ENCODE measurements around the gene NTRK2.
A peak's percentile ranks its signal among the peaks of the same experiment; 100 is the strongest.

NTRK2 gene

DNA sequence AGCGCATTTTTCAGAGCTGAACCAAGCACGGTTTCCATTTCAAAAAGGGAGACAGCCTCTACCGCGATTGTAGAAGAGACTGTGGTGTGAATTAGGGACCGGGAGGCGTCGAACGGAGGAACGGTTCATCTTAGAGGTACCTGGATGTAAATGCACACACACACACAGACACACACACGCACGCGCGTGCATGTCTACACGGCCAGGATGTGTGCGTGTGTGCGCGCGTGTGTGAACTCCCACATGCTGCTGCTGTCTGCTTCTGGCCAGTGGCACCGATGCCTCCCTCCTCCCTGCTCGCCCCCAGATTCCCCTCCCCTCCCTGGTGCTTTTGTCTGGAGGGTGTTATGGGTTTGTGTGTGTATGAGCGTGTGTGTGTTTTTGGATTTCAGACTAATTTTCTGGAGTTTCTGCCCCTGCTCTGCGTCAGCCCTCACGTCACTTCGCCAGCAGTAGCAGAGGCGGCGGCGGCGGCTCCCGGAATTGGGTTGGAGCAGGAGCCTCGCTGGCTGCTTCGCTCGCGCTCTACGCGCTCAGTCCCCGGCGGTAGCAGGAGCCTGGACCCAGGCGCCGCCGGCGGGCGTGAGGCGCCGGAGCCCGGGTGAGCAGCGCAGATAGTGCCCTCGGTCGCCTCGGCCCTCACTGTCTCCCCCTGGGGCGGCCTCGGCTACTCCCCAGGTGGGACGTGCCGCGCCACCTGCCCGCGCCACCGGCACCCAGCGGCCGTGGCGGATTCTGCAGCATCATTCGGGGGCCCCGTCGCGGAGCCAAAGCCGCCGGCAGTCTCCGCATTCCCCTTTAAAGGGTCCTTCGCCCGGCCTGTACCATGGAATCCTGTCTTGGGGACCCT is at the start of gene NTRK2:
Gene NTRK2 (plus strand): TSS at position 442 of the 850 bp plus-strand sequence. CDS start 1,020 bp downstream, outside the sequence.
- ATAC-seq (ENCODE audit: low read depth) (no peak), DNase-seq (ENCODE audit: low spot score in 2 of 2) (no peak)
- H3K27me3 Mint-ChIP-seq = peaks cover 23% of the 10 kb centered on the region
- H3K36me3 Mint-ChIP-seq = no peaks in the 10 kb centered on the region
- no peak within 1 kb of the TSS for H3K27ac Mint-ChIP-seq
- H3K4me3 Mint-ChIP-seq = peak within 1 kb of the TSS; percentile 57
- peaks cover 7% of the 10 kb centered on the region for H3K4me1 Mint-ChIP-seq
- H3K9me3 Mint-ChIP-seq = peaks cover 4% of the 10 kb centered on the region

DNA sequence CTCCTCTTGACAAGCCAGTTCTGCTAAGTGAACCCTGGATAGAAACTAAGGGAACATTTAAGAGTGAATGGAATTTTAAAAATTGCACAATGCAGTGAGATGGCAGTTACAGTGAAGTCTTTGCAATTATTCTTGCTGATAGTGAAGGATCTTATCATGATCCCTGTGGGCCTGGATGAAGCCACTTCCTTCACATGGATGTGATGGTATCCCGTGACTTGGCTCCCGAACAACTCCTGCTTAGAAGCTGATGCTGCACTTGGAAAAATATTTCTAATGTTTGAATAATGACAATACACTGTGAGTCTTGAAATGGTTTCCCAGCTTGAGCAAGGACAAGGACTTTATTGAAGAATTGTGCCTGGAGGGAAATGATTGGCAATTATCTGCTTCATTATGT is 49.2 kb upstream of the NTRK2 start:
- H3K27ac Mint-ChIP-seq = no peak overlapping the region

DNA sequence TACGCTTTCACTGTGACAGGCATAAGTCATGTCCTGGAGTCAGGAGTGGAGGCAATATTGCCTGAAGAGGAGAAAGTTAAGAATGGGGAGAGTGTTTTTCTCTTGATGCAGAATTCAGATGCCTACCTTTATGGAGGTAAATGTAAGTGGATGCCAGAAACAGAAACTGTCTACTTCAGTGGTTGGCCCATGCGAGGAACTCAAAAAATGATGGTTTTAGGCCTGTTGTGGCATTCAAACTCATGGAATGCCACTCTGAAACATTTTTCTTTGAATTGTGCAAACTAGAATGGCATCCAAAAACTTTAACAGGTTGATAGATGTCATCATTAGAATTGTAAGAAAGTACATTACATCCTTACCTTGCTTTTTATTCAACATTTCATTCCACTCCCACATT is 47.7 kb upstream of the NTRK2 start:
- no peaks in the 10 kb centered on the region for H3K4me1 Mint-ChIP-seq
- H3K4me3 Mint-ChIP-seq = no peak overlapping the region
- ATAC-seq (ENCODE audit: low read depth) = no peak
- DNase-seq (ENCODE audit: low spot score in 2 of 2) = no peak
- no peak overlapping the region for H3K27ac Mint-ChIP-seq
- no peaks in the 10 kb centered on the region for H3K36me3 Mint-ChIP-seq
- H3K9me3 Mint-ChIP-seq = no peaks in the 10 kb centered on the region
- peaks cover 2% of the 10 kb centered on the region for H3K27me3 Mint-ChIP-seq

More for the DNA sequence above, 49.2 kb upstream of the NTRK2 start:
- DNase-seq (ENCODE audit: low spot score in 2 of 2) (no peak), ATAC-seq (ENCODE audit: low read depth) (no peak)
- H3K9me3 Mint-ChIP-seq = no peaks in the 10 kb centered on the region
- H3K27me3 Mint-ChIP-seq = peaks cover 2% of the 10 kb centered on the region
- no peak overlapping the region for H3K4me3 Mint-ChIP-seq
- H3K36me3 Mint-ChIP-seq = no peaks in the 10 kb centered on the region
- no peaks in the 10 kb centered on the region for H3K4me1 Mint-ChIP-seq

DNA sequence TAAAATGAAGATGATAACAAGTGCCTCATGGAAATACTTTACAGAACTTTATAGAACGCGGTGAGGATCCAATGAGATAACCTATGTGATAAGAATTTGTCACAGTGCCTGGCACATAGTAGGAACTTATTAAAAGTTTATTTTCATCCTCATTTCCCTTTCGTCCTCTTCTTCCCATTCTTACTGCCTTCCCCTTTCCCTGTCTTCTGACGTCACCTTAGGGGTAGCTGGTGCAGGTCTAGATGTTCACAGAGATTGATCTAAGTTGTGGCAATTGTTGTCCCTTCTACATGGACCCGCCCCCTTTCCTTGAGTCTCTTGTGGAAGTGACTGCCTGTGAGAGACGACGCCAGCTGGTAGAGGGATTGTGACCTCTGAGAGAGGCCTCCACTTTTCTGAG is 46.5 kb upstream of the NTRK2 start:
- Mint-ChIP-seq H3K36me3 (no peaks in the 10 kb centered on the region), H3K27ac (no peak overlapping the region), H3K27me3 (peaks cover 2% of the 10 kb centered on the region), H3K9me3 (no peaks in the 10 kb centered on the region), H3K4me1 (no peaks in the 10 kb centered on the region), H3K4me3 (no peak overlapping the region)
- ATAC-seq (ENCODE audit: low read depth) = no peak
- DNase-seq (ENCODE audit: low spot score in 2 of 2) = no peak

DNA sequence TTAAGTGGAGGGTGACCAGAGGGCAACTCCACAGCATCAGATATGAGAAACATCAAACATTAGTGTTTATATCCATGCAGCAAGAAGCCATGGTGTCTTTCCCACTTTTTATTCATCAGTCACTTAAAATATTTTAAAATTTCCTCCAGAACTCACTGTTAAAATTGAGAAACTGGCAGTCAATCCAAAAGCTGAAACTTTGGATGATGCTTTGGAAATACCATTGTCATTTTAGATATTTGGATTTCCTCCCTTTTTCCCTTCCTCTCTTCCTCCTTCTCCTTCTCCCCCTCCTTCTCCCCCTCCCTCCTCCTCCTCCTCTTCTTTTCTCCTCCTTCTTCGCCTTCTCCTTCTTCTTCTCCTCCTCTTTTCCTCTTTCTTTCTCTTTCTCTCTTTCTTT is 33.1 kb upstream of the NTRK2 start:
- Mint-ChIP-seq H3K27me3 (no peaks in the 10 kb centered on the region), H3K36me3 (no peaks in the 10 kb centered on the region), H3K4me3 (no peak overlapping the region), H3K27ac (no peak overlapping the region), H3K4me1 (no peaks in the 10 kb centered on the region), H3K9me3 (peaks cover 2% of the 10 kb centered on the region)
- DNase-seq (ENCODE audit: low spot score in 2 of 2) (no peak), ATAC-seq (ENCODE audit: low read depth) (no peak)

DNA sequence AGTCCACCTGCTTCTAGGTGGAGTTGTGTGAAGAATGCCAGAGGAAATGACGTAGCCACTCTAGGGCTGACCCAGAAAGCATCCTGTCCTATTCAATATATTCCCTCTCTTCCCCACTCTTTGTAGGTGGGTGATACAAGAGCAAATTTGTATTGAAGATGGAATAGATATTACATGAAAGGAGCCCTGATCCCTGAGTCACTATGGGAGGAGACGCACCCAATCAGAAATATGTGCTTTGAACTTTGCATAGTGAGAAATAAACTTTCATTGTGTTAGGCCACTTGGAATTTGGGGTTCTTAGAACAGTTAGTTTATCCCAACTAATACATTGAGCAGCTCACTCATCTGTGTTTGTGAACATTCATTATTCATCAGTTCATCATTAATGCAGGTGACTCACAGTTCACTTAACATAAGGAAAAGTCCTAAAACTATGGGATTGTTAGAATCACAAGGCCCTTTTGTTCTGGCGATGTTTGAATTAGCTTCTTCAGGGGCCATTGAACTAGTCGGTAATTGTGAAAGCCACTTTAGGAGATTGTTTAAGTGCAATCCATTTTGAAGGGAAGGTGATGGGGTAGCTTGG is 26.9 kb upstream of the NTRK2 start:
- Mint-ChIP-seq H3K36me3 (no peaks in the 10 kb centered on the region), H3K4me1 (no peaks in the 10 kb centered on the region)

DNA sequence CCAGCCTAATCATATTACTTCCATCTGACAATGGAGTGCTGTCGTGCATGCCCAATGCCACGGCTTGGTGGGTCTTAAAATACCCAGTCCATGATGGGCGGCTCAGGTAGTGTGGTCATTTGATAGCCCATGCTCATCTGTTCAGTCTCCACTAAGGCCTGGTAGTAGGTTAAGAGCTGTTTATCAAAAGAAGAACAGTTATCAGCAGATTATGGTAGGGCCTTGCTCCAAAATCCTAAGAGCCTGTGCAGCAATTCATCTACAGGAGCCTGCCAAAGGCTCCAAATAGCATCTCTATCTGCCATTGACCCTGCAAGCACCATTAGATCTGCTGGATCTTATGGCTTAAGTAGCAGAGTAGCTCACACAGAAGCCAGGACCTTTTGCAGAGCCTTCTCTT is 21.8 kb upstream of the NTRK2 start:
- no peak overlapping the region for H3K4me3 Mint-ChIP-seq
- H3K27ac Mint-ChIP-seq = no peak overlapping the region
- H3K9me3 Mint-ChIP-seq = peaks cover 1% of the 10 kb centered on the region
- no peak for ATAC-seq (ENCODE audit: low read depth)
- no peak for DNase-seq (ENCODE audit: low spot score in 2 of 2)
- H3K4me1 Mint-ChIP-seq = no peaks in the 10 kb centered on the region
- H3K36me3 Mint-ChIP-seq = no peaks in the 10 kb centered on the region
- peaks cover under 1% of the 10 kb centered on the region for H3K27me3 Mint-ChIP-seq

More for the DNA sequence above, 26.9 kb upstream of the NTRK2 start:
- peaks cover 3% of the 10 kb centered on the region for H3K9me3 Mint-ChIP-seq
- H3K27ac Mint-ChIP-seq = no peak overlapping the region
- DNase-seq (ENCODE audit: low spot score in 2 of 2) = no peak
- no peak overlapping the region for H3K4me3 Mint-ChIP-seq
- no peaks in the 10 kb centered on the region for H3K27me3 Mint-ChIP-seq
- no peak for ATAC-seq (ENCODE audit: low read depth)

DNA sequence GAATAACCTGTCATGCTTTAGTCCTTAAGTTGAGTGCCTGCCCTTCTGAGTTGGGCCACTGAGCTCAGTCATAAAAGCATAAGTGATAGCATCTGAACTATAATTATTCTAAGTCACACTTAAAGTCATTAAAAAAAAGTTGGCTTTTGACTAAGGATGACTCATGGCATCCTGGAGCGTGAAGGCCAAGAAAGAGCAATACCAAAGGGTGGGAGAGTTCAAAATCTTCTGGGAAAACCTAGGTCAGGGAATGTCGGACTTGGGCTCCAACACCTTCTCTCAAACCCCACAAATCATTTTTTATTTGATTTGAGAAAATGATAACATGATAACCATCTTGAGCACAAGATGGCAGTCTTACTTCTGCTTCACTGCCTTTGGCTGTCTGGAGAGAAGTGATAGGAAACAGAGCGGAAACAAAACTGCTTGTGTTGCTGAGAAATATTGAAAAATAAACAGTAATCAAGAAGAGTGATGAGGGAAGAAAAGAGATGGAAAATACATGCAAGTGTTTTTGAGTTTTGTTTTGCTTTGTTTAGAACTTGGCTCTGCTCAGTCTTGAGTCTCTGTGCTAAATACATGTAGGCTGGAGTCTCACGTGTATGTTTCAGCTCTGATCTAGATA is 16.9 kb upstream of the NTRK2 start:
- no peak for ATAC-seq (ENCODE audit: low read depth)
- no peak for DNase-seq (ENCODE audit: low spot score in 2 of 2)
- no peaks in the 10 kb centered on the region for H3K36me3 Mint-ChIP-seq
- H3K4me1 Mint-ChIP-seq = no peaks in the 10 kb centered on the region
- no peak overlapping the region for H3K4me3 Mint-ChIP-seq
- no peak overlapping the region for H3K27ac Mint-ChIP-seq
- H3K9me3 Mint-ChIP-seq = peaks cover 1% of the 10 kb centered on the region
- peaks cover 1% of the 10 kb centered on the region for H3K27me3 Mint-ChIP-seq

DNA sequence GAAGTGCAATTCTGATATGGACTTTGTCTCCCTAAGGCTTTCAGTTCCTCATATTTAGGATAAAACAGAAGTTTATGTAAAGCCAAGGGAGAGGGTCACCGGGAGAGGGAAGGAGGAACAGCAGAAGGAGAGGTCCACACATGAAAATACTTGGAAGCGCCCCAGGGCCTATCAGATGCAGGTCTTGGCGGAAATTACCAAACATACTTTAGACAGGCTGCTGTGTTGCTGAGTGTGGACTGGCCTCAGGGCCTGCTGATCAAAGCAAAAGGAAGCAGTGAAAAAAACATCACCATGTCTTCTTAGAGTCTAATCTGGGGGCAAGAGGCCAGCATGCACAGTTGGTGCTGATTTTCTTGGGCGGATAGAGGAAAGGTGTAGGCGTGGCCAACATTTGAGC is 14.1 kb upstream of the NTRK2 start:
- DNase-seq (ENCODE audit: low spot score in 2 of 2) (no peak), ATAC-seq (ENCODE audit: low read depth) (no peak)
- Mint-ChIP-seq H3K4me1 (no peaks in the 10 kb centered on the region), H3K9me3 (no peaks in the 10 kb centered on the region), H3K36me3 (no peaks in the 10 kb centered on the region), H3K27ac (no peak overlapping the region), H3K27me3 (peaks cover 1% of the 10 kb centered on the region), H3K4me3 (no peak overlapping the region)

DNA sequence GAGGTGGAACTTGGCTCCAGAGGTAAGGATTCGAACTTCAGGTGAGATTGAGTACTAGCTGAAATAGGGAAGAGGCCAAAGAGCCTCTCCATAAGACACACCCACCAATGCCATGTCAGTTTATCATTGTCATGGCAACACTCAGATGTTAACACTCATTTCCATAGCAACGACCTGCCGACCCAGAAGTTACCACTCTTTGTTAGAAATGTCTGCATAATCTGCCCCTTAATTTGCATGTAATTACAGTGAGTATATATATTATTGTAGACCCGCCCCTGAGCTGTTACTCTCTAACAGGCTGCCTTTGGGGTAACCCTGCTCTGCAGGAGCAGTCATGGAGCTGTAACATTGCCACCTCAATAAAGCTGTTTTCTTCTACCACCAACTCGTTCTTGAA is 10.2 kb upstream of the NTRK2 start:
- H3K36me3 Mint-ChIP-seq = no peaks in the 10 kb centered on the region
- no peak for ATAC-seq (ENCODE audit: low read depth)
- H3K4me3 Mint-ChIP-seq = no peak overlapping the region
- no peaks in the 10 kb centered on the region for H3K4me1 Mint-ChIP-seq
- peaks cover 2% of the 10 kb centered on the region for H3K9me3 Mint-ChIP-seq
- no peaks in the 10 kb centered on the region for H3K27me3 Mint-ChIP-seq
- H3K27ac Mint-ChIP-seq = no peak overlapping the region
- no peak for DNase-seq (ENCODE audit: low spot score in 2 of 2)

DNA sequence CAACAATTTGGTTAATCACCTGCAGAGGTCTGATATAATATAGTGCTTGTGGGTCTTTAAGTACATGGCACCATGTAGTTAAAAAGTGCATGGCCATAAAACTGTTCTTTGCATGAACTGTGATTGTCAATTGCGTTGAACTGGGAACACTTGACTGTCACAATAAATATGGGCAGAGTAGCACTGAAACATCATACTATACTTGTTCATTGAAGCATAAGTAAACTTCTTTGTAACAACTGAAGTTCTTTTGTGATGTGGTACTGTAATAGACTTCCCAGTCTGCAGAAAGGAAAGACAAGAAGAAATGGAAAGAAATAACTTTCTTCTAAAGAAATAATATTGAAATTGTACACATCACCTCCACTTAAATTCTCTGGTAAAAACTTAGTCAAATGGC is 9.8 kb upstream of the NTRK2 start:
- H3K27me3 Mint-ChIP-seq = no peaks in the 10 kb centered on the region
- H3K9me3 Mint-ChIP-seq = peaks cover 2% of the 10 kb centered on the region
- no peak for DNase-seq (ENCODE audit: low spot score in 2 of 2)
- ATAC-seq (ENCODE audit: low read depth) = no peak
- no peaks in the 10 kb centered on the region for H3K4me1 Mint-ChIP-seq
- H3K27ac Mint-ChIP-seq = no peak overlapping the region
- H3K4me3 Mint-ChIP-seq = no peak overlapping the region
- H3K36me3 Mint-ChIP-seq = no peaks in the 10 kb centered on the region

DNA sequence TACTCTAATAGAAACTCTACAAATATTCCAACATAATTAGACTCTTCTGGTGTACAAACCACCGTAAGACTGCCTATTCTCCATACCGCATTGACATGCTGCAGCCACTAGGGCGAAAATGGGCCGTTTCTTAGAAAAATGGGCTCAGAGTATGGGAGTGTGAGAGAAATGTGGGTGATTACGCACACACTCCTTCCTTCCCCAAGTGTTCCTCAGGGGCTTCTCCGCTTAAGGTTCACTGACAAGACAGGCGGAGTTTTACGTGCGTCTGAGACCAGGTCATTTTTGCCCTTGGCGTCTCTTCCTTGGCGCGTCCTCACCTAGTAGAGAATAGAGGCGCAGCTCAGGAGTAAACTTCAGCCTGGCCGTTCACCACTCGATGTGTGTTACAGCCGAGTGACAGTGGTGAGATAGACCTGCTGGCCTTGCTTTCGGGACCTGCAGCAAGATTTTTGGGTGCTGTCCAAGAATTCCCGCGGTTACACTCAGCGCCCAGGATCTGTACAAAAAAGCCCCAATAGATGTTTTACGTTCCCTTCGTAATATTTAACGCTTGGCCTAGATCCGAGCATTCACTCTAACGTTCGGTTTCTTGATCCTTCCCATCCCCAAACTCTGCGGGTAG is 1.8 kb upstream of the NTRK2 start:
- DNase-seq (ENCODE audit: low spot score in 2 of 2) (no peak), ATAC-seq (ENCODE audit: low read depth) (no peak)
- Mint-ChIP-seq H3K27me3 (peaks cover 23% of the 10 kb centered on the region), H3K4me3 (peak overlapping the region; percentile 40), H3K36me3 (no peaks in the 10 kb centered on the region), H3K9me3 (peaks cover 6% of the 10 kb centered on the region), H3K27ac (no peak overlapping the region), H3K4me1 (peaks cover 7% of the 10 kb centered on the region)

DNA sequence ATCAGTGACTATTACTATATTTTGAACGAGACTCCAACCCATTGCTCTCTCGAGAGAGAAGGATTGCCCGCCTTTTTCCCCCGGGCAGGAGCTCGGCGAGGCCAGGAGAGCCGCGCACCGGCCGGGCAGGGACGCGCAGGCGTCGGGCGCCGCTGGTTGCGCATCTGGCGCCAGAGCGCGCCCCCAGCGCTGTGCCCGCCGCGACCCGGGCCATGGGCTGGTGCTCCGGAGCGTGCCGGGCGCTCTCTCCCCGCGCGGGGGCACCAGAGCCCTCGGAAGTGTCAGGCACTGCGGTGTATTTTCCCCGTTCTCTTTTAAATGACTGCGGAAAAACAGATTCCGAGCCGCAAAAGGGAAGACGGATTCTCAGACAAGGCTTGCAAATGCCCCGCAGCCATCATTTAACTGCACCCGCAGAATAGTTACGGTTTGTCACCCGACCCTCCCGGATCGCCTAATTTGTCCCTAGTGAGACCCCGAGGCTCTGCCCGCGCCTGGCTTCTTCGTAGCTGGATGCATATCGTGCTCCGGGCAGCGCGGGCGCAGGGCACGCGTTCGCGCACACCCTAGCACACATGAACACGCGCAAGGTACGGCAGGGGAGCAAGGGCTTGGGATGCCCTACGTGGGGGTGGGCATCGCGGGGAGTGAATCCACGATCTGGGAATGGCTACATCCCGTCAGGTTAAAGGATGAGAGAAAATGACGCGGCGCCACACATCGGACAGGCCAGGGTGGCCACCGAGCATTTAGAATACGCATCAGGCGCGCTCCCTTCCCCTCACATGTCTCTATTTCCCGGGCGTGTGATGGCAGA is 1.1 kb upstream of the NTRK2 start:
- Mint-ChIP-seq H3K27me3 (peaks cover 23% of the 10 kb centered on the region), H3K4me1 (peaks cover 7% of the 10 kb centered on the region), H3K27ac (no peak overlapping the region)

DNA sequence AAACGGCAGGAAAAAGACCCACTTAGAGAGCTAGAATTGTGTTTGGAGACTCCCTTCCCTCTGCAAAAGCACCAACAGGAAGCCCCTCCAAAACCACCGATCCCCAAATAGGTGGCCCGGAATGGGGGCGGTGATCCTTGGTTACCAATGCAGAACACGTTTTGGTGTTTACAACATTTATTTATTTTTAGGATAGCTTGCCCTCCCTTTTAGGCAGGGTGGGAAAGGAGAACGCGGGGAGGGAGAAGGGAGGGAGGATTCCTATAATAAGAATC is 579 bp upstream of the NTRK2 start:
- peak overlapping the region; percentile 57 for H3K4me3 Mint-ChIP-seq
- H3K27me3 Mint-ChIP-seq = peaks cover 23% of the 10 kb centered on the region
- ATAC-seq (ENCODE audit: low read depth) = no peak
- peaks cover 7% of the 10 kb centered on the region for H3K4me1 Mint-ChIP-seq
- no peaks in the 10 kb centered on the region for H3K36me3 Mint-ChIP-seq
- H3K9me3 Mint-ChIP-seq = peaks cover 4% of the 10 kb centered on the region
- DNase-seq (ENCODE audit: low spot score in 2 of 2) = no peak
- no peak overlapping the region for H3K27ac Mint-ChIP-seq

More for the DNA sequence above, 1.1 kb upstream of the NTRK2 start:
- ATAC-seq (ENCODE audit: low read depth) = peak; percentile 60
- Mint-ChIP-seq H3K36me3 (no peaks in the 10 kb centered on the region), H3K4me3 (peak overlapping the region; percentile 57), H3K9me3 (peaks cover 6% of the 10 kb centered on the region)
- DNase-seq (ENCODE audit: low spot score in 2 of 2) = no peak
